ENCODE data around the gene CCNF.

- TF ChIP-seq CTCF (conservative IDR thresholded peaks at IDR 0.05) (no peak), ZFX (IDR thresholded peaks at IDR 0.05) (no peak)
Observed at GRCh38 chr16:2460391-2460713, 31.1 kb downstream of the CCNF start.
